HCT116 (cell line): ENCODE data around the gene FOXD4L3. TPM values are rescaled to one million over a fixed set of nuclear protein-coding genes. Genes with fewer than 3 reads are reported as not detected.
A peak's percentile ranks its signal among the peaks of the same experiment; 100 is the strongest.
"Not testable (repeated sequence)": the region's sequence is repeated elsewhere in the genome, so short reads cannot be mapped to it uniquely, and the experiment has no call there.

Experiments
- ATAC-seq: fragments of 200-7000 bp; cut with Tn5 transposase; 2 replicates; pipeline ENCODE4 v1.9.1; 2020; ENCODE audit warnings: mild to moderate bottlenecking, moderate library complexity
- Bru-seq: library from RNA; stranded (reverse); fragments of 400-500 nt; gene quantifications from one replicate; lab custom pipeline; 2021; lab: Mats Ljungman, UMichigan
- BruChase-seq, 2 experiments: library from RNA; stranded (reverse); fragments of 400-500 nt; gene quantifications; one replicate each; lab custom pipeline; 2021; lab: Mats Ljungman, UMichigan
- BruUV-seq: library from RNA; stranded (reverse); fragments of 400-500 nt; replicated peaks from 2 replicates; lab custom pipeline; 2021; lab: Mats Ljungman, UMichigan
- CTCF ChIA-PET: fragments of 300-600 bp; sonication (Branson Sonifier 250); formaldehyde crosslinking; loops from one replicate; lab custom pipeline; 2021; ENCODE audit warnings: antibody characterized with exemption; lab: Charles Lee
- POLR2A ChIA-PET: fragments of 300-600, 350-600 bp; sonication (Branson Sonifier 250); formaldehyde crosslinking; loops from one replicate; lab custom pipeline; 2021; ENCODE audit warnings: antibody characterized with exemption; lab: Charles Lee
- RAD21 ChIA-PET, 2 experiments: fragments of 300-600 bp; sonication (Branson Sonifier 250); formaldehyde crosslinking; loops; one replicate each; lab custom pipeline; 2023; ENCODE audit warnings: low total read pairs in 2 of 2; ENCODE audit not compliant: uncharacterized antibody in 2 of 2, unreplicated experiment in 2 of 2, low non-redundant PET in 1 of 2; lab: Charles Lee
- DNase-seq: peaks from one replicate; pipeline ENCODE4 v3.0.0-alpha.2; 2010; ENCODE audit warnings: low read depth, low spot score
- H2AFZ ChIP-seq: fragments of 200-600 bp; shearing (Covaris generic), sonication (generic); 2 replicates; pipeline ENCODE4 v1.6.1; 2017; ENCODE audit warnings: low read depth, mixed run types, mixed read lengths, antibody characterized with exemption, low read length; ENCODE audit not compliant: poor library complexity, severe bottlenecking
- H3K27ac ChIP-seq: 2 replicates; pipeline ENCODE4 v1.5.1; 2012; ENCODE audit warnings: low read depth, low read length
- H3K27me3 ChIP-seq: fragments of 200-600 bp; sonication (generic); 2 replicates; pipeline ENCODE4 v1.6.1; 2016; ENCODE audit warnings: mixed run types, low read length, mixed read lengths; ENCODE audit not compliant: insufficient read depth
- H3K36me3 ChIP-seq, 2 experiments: fragments of 200-500 bp in 1 of 2; fragments of 200-600 bp in 1 of 2; sonication (Bioruptor generic) in 1 of 2; sonication (generic) in 1 of 2; 2 replicates each; pipeline versions ENCODE4 v1.5.1 to v1.6.1; 2014 to 2016; ENCODE audit warnings: low read length in 2 of 2, inconsistent platforms in 1 of 2, mixed read lengths in 1 of 2, mixed run types in 1 of 2; ENCODE audit not compliant: insufficient read depth in 2 of 2, control insufficient read depth in 1 of 2
- H3K4me1 ChIP-seq, 2 experiments: fragments of 200-600 bp in 1 of 2; sonication (generic) in 1 of 2; 2 replicates each; pipeline versions ENCODE4 v1.5.1 to v1.6.1; 2012 to 2017; ENCODE audit warnings: low read length in 2 of 2, inconsistent platforms in 1 of 2, mild to moderate bottlenecking in 1 of 2, mixed read lengths in 1 of 2, mixed run types in 1 of 2, moderate library complexity in 1 of 2; ENCODE audit not compliant: insufficient read depth in 2 of 2, control insufficient read depth in 1 of 2
- H3K4me2 ChIP-seq: fragments of 200-600 bp; sonication (generic); 2 replicates; pipeline ENCODE4 v1.6.1; 2017; ENCODE audit warnings: mixed run types, low read length, mixed read lengths
- H3K4me3 ChIP-seq, 2 experiments: fragments of 200-600 bp in 1 of 2; sonication (generic) in 1 of 2; replicated peaks in 1 of 2; 2 replicates each; pipeline ENCODE4 v1.5.1; 2011 to 2016; ENCODE audit warnings: low read length in 2 of 2, control low read depth in 1 of 2, low read depth in 1 of 2, mild to moderate bottlenecking in 1 of 2, mixed read lengths in 1 of 2, mixed run types in 1 of 2
- H3K79me2 ChIP-seq: fragments of 200-600 bp; sonication (generic); 2 replicates; pipeline ENCODE4 v1.6.1; 2017; ENCODE audit warnings: mild to moderate bottlenecking, mixed run types, low read length, moderate library complexity, mixed read lengths; ENCODE audit not compliant: insufficient read depth
- H3K9ac ChIP-seq: fragments of 200-600 bp; sonication (generic); 2 replicates; pipeline ENCODE4 v1.6.1; 2016; ENCODE audit warnings: low read length, mixed read lengths
- H3K9me2 ChIP-seq: fragments of 200-600 bp; sonication (generic), shearing (Covaris generic); 2 replicates; pipeline ENCODE4 v1.6.1; 2017; ENCODE audit warnings: mixed run types, mild to moderate bottlenecking, moderate library complexity; ENCODE audit not compliant: insufficient read depth
- H3K9me3 ChIP-seq, 2 experiments: fragments of 200-500 bp in 1 of 2; fragments of 200-600 bp in 1 of 2; sonication (Bioruptor generic) in 1 of 2; sonication (generic) in 1 of 2; 2 replicates each; pipeline ENCODE4 v1.6.1; 2014 to 2017; ENCODE audit warnings: low read length in 2 of 2, mixed read lengths in 2 of 2, inconsistent platforms in 1 of 2, low read depth in 1 of 2, mild to moderate bottlenecking in 1 of 2, mixed run types in 1 of 2, moderate library complexity in 1 of 2; ENCODE audit not compliant: control insufficient read depth in 1 of 2, insufficient read depth in 1 of 2
- H4K20me1 ChIP-seq: fragments of 200-600 bp; sonication (generic), shearing (Covaris generic); 2 replicates; pipeline ENCODE4 v1.6.1; 2017; ENCODE audit warnings: mixed run types, mild to moderate bottlenecking, moderate library complexity; ENCODE audit not compliant: insufficient read depth
- intact Hi-C: fragments of 100-400 bp; cut with micrococcal nuclease; formaldehyde crosslinking; loops from 2 replicates; pipeline ENCODE4 v1.10.0; 2022
- long read RNA-seq: library from polyadenylated mRNA; unstranded; transcript quantifications from one replicate; pipeline ENCODE4 v2.0.0, GENCODE V29; 2021; ENCODE audit not compliant: unreplicated experiment
- polyA plus RNA-seq: library from polyadenylated mRNA; unstranded; fragments of >200 nt; gene quantifications from 2 replicates; pipeline ENCODE4 v1.2.1, GENCODE V29; 2012; ENCODE audit warnings: missing spikeins
- total RNA-seq: library from RNA; stranded (reverse); gene quantifications from one replicate; pipeline ENCODE4 v1.2.1, GENCODE V29; 2021; ENCODE audit not compliant: unreplicated experiment

Gene FOXD4L3
- total RNA-seq, result 0.25 TPM
- 0.07 TPM in 1 of 2 replicates, not detected in the other for polyA plus RNA-seq
- Bru-seq, nascent RNA, result percentile 47 among the genes with signal in this experiment
- percentile 50 among the genes with signal in this experiment for BruChase-seq, experiment 1, labeled RNA remaining after a 6-hour chase
- percentile 50 among the genes with signal in this experiment for BruChase-seq, experiment 2, labeled RNA remaining after a 2-hour chase
- long read RNA-seq, result 0 reads

GRCh38 chr9:68302567-68302966, at the start of gene FOXD4L3:
TSS of gene FOXD4L3 (plus strand) at chr9:68302867. CDS start at chr9:68302952, 85 bp downstream.
- H3K4me3 ChIP-seq, ATAC-seq, H3K9me2 ChIP-seq, BruUV-seq, H4K20me1 ChIP-seq, H3K27ac ChIP-seq, H2AFZ ChIP-seq, H3K4me2 ChIP-seq, H3K27me3 ChIP-seq, DNase-seq, H3K4me1 ChIP-seq, H3K79me2 ChIP-seq, H3K36me3 ChIP-seq, RAD21 ChIA-PET, POLR2A ChIA-PET, intact Hi-C loops, CTCF ChIA-PET, H3K9me3 ChIP-seq, H3K9ac ChIP-seq: not testable (repeated sequence)

DNA sequence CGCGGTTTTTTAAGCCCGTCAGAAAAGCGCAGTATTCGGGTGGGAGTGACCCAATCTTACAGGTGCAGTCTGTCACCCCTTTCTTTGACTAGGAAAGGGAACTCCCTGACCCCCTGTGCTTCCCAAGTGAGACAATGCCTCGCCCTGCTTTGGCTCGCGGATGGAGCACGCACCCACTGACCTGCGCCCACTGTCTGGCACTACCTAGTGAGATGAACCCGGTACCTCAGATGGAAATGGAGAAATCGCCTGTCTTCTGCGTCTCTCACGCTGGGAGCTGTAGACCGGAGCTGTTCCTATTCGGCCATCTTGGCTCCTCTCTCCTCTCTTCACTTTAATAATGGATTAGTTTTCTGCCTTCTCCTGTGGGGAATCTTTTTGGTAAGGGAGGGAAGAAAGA, 21.6 kb upstream of the FOXD4L3 start:
- CTCF ChIA-PET, H3K79me2 ChIP-seq, ATAC-seq, H2AFZ ChIP-seq, H3K4me3 ChIP-seq, BruUV-seq, POLR2A ChIA-PET, H3K4me2 ChIP-seq, intact Hi-C loops, RAD21 ChIA-PET, H3K9me3 ChIP-seq, H3K27ac ChIP-seq, DNase-seq, H3K4me1 ChIP-seq, H3K36me3 ChIP-seq, H4K20me1 ChIP-seq, H3K9ac ChIP-seq, H3K27me3 ChIP-seq, H3K9me2 ChIP-seq: not testable (repeated sequence)

- H3K36me3 ChIP-seq, H3K4me2 ChIP-seq, H3K9me3 ChIP-seq, H3K27me3 ChIP-seq, DNase-seq, H3K4me1 ChIP-seq, H3K4me3 ChIP-seq, BruUV-seq, RAD21 ChIA-PET, H2AFZ ChIP-seq, H3K79me2 ChIP-seq, POLR2A ChIA-PET, H4K20me1 ChIP-seq, H3K9ac ChIP-seq, CTCF ChIA-PET, H3K27ac ChIP-seq, ATAC-seq, H3K9me2 ChIP-seq, intact Hi-C loops: not testable (repeated sequence)
Measured at GRCh38 chr9:68303771-68304170, 1.1 kb downstream of the FOXD4L3 start.

DNA sequence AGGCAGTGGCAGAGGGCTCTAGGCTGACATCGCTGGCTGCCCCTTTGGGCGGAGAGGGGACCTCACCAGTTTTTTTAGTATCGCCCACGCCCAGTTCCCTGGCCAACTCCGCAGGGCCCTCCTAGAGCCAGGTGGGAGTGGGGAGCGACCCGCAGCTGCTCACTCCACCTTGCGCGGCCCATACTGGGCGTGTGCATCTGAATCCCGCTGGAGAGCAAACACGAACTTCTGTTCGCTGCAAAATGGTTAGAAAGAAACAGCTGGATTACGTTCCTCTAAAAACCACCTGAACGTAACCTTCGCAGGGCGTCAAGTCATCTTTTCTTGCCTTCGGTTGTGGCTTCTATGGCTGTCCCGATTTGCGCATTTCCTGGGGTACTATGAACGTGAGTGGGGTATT, 1.5 kb downstream of the FOXD4L3 start:
- H3K9me2 ChIP-seq, H3K27me3 ChIP-seq, RAD21 ChIA-PET, H3K79me2 ChIP-seq, intact Hi-C loops, CTCF ChIA-PET, H3K27ac ChIP-seq, H3K4me2 ChIP-seq, H4K20me1 ChIP-seq, H2AFZ ChIP-seq, H3K9me3 ChIP-seq, ATAC-seq, H3K36me3 ChIP-seq, H3K9ac ChIP-seq, BruUV-seq, H3K4me3 ChIP-seq, H3K4me1 ChIP-seq, POLR2A ChIA-PET, DNase-seq: not testable (repeated sequence)
